ENCODE data around the gene KRT7.

The KRT7 gene

GRCh38 chr12:52232674-52233461, at the start of gene KRT7:
Gene KRT7, plus strand, starts transcription at chr12:52233243. Its CDS starts 54 bp downstream, at chr12:52233297.
- no peak for DNase-seq (ENCODE audit: low read depth in 2 of 2)

GRCh38 chr12:52183544-52183910, 49.5 kb upstream of the KRT7 start:
- DNase-seq (ENCODE audit: low read depth in 2 of 2) = no peak

- no peak for DNase-seq (ENCODE audit: low read depth in 2 of 2)
Measured at GRCh38 chr12:52183971-52184370, 49.1 kb upstream of the KRT7 start.

GRCh38 chr12:52184813-52185212, 48.2 kb upstream of the KRT7 start:
- DNase-seq (ENCODE audit: low read depth in 2 of 2) = no peak

GRCh38 chr12:52185400-52185967, 47.6 kb upstream of the KRT7 start:
- DNase-seq (ENCODE audit: low read depth in 2 of 2) = no peak

GRCh38 chr12:52186118-52186840, 46.8 kb upstream of the KRT7 start:
- DNase-seq (ENCODE audit: low read depth in 2 of 2) = no peak

- no peak for DNase-seq (ENCODE audit: low read depth in 2 of 2)
Measured at GRCh38 chr12:52187206-52187605, 45.8 kb upstream of the KRT7 start.

GRCh38 chr12:52187640-52188039, 45.4 kb upstream of the KRT7 start:
- no peak for DNase-seq (ENCODE audit: low read depth in 2 of 2)

- DNase-seq (ENCODE audit: low read depth in 2 of 2) = no peak
Measured at GRCh38 chr12:52188658-52189057, 44.4 kb upstream of the KRT7 start.

- DNase-seq (ENCODE audit: low read depth in 2 of 2) = no peak
Measured at GRCh38 chr12:52189376-52190174, 43.5 kb upstream of the KRT7 start.

GRCh38 chr12:52190860-52191729, 41.9 kb upstream of the KRT7 start:
- no peak for DNase-seq (ENCODE audit: low read depth in 2 of 2)

- no peak for DNase-seq (ENCODE audit: low read depth in 2 of 2)
Measured at GRCh38 chr12:52191841-52192791, 40.9 kb upstream of the KRT7 start, which contains the start of gene KRT80. Gene KRT80, minus strand, starts transcription at chr12:52192014. Its CDS starts 112 bp downstream, at chr12:52191902.

GRCh38 chr12:52193532-52193931, 39.5 kb upstream of the KRT7 start:
- DNase-seq (ENCODE audit: low read depth in 2 of 2) = no peak

GRCh38 chr12:52193991-52194390, 39.1 kb upstream of the KRT7 start:
- DNase-seq (ENCODE audit: low read depth in 2 of 2) = no peak

GRCh38 chr12:52195065-52195730, 37.8 kb upstream of the KRT7 start:
- no peak for DNase-seq (ENCODE audit: low read depth in 2 of 2)

GRCh38 chr12:52197371-52198231, 35.4 kb upstream of the KRT7 start:
- DNase-seq (ENCODE audit: low read depth in 2 of 2) = no peak

GRCh38 chr12:52198454-52199215, 34.4 kb upstream of the KRT7 start:
- DNase-seq (ENCODE audit: low read depth in 2 of 2) = no peak
